Measurements from ENCODE around the gene RBL2.

RBL2 gene

DNA sequence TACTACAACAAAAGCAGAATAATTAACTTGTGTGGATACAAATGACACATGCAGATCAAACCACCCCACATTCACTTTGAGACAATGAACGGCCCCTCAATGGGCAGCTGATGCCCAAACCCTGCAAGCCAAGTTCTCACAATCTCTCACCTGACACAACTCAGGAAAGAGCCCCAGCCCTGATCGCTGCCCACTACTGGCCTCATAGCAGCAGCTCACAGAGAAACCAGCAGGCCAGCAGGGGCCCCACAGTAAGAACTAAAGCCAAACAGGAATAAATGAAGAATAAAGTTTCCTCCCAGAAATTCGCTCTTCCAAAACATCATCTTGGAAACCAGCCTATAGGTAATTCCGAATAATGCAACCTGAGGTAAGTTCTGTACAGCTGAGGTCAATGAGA lies 61.1 kb downstream of the RBL2 start:
- Histone ChIP-seq H3K4me1 (no peaks in the 10 kb centered on the region), H3K27me3 (no peaks in the 10 kb centered on the region), H3K36me3 (peaks cover 17% of the 10 kb centered on the region), H3K9me3 (no peaks in the 10 kb centered on the region), H3K4me3 (ENCODE audit: low read depth, low read length) (no peak overlapping the region)
- DNase-seq = no peak
- TF ChIP-seq CTCF (IDR thresholded peaks at IDR 0.05; ENCODE audit: low read depth, low read length) = peak; percentile 30

DNA sequence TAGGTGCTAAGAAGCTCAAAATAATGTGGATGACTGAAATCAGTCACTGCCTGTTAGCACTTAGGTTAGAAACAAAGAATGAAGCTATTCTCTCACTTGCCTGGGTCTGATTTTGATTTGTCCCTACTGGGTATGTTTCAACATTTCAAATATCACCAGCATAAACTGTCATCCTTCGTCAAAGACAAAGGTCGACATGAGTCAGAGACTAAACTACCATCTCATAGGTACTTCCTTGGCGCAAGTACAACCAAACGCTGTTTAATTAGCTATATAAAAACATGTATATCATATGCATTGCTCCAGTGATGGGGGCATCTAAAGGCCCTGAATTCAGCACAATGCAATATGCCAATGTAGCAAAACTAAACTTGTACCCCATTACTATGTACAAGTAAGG lies 64.7 kb downstream of the RBL2 start:
- no peak for TF ChIP-seq CTCF (IDR thresholded peaks at IDR 0.05; ENCODE audit: low read depth, low read length)
- peaks cover 6% of the 10 kb centered on the region for H3K27me3 ChIP-seq
- H3K4me3 ChIP-seq (ENCODE audit: low read depth, low read length) = no peak overlapping the region
- H3K4me1 ChIP-seq = no peaks in the 10 kb centered on the region
- DNase-seq = no peak
- peaks cover 7% of the 10 kb centered on the region for H3K36me3 ChIP-seq
- no peaks in the 10 kb centered on the region for H3K9me3 ChIP-seq

DNA sequence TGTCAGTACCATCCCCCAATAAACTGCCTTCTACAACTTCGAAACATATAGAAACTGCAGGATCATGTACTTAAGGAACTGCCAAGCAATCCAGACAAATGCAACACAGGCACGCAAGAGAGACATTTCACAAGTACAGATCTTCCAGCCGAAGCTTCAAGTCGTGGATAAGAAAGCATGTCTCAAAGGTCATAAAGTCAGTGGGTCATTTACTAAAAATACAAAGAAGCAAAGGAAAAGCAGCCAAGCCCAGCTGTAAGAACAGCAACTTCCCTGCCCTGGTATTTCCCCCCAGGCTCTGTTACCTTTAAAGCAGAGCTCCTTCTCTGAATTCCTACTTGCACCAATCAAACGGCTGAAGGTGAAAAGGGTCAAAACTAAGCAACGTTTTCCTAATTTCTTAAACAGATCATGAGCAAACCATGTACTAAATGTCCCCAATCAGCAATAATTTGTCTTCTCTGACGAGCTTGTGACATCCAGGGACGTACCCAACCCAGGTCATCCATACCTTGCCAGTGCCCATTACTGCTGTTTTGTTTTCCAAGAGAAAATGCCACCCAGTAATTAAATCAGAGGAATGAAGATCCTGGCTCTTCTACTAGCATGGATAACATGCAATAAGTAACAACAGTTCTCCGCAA lies 67.1 kb downstream of the RBL2 start:
- TF ChIP-seq CTCF (IDR thresholded peaks at IDR 0.05; ENCODE audit: low read depth, low read length) = no peak
- Histone ChIP-seq H3K36me3 (no peaks in the 10 kb centered on the region; the same call in 1 of the 2 replicates), H3K4me3 (ENCODE audit: low read depth, low read length) (no peak overlapping the region), H3K9me3 (no peaks in the 10 kb centered on the region), H3K27me3 (peaks cover 6% of the 10 kb centered on the region), H3K4me1 (no peaks in the 10 kb centered on the region)
- no peak for DNase-seq

GRCh38 chr16:53502331-53503269 lies 68.3 kb downstream of the RBL2 start, which contains the start of gene AKTIP:
Gene AKTIP (minus strand): TSS chr16:53503209. CDS start chr16:53500259, 2,950 bp downstream.
- Histone ChIP-seq H3K4me3 (ENCODE audit: low read depth, low read length) (peak within 1 kb of the TSS; percentile 73), H3K9me3 (no peaks in the 10 kb centered on the region), H3K36me3 (no peaks in the 10 kb centered on the region; the same call in 1 of the 2 replicates), H3K4me1 (no peaks in the 10 kb centered on the region), H3K27me3 (peaks cover 6% of the 10 kb centered on the region)
- DNase-seq = no peak
- TF ChIP-seq CTCF (IDR thresholded peaks at IDR 0.05; ENCODE audit: low read depth, low read length) = no peak

DNA sequence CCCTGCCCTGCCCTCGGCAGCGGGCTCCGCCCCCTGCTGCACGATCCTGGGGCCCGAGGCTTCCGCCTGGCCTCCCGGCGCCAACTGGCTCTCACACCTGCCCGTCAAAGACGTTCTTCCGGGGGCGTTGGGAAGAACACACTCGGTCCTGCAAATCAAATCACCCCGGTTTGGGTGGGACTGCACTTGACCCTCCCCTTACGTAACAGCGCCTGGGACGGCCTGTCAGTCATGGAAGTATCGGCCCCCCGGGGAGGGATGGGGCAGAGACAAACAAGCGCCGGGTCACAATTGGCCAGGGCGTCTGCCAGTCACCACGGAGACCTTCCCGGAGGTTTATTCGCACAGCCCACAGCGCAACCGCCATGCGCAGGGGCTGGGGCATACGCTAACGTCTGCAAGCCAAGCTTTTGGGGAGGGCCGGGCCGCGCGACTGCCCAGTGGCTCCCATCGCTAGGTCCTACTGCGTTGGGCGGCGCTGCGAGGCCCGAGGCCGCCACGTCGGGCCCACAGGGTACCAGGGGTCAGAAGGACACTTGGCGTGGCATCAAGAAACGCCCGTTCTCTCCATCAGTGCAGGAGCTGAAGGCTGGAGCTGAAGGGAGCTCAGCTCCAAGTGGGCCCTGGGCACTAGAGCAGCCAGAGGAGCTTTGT lies 69.1 kb downstream of the RBL2 start:
- Histone ChIP-seq H3K27me3 (peaks cover 6% of the 10 kb centered on the region), H3K36me3 (no peaks in the 10 kb centered on the region), H3K4me3 (ENCODE audit: low read depth, low read length) (peak overlapping the region; percentile 73), H3K9me3 (no peaks in the 10 kb centered on the region), H3K4me1 (no peaks in the 10 kb centered on the region)
- no peak for TF ChIP-seq CTCF (IDR thresholded peaks at IDR 0.05; ENCODE audit: low read depth, low read length)
- peak; percentile 100 for DNase-seq
